Bronchial epithelial cell (primary cell): ENCODE results near the gene CLASP2. TPM values are rescaled to one million over a fixed set of nuclear protein-coding genes. Genes with fewer than 3 reads are reported as not detected.

ENCODE experiments used
- DNase-seq: peaks from one replicate; pipeline ENCODE4 v3.0.0-alpha.2; 2010; ENCODE audit warnings: low read depth
- FAIRE-seq: peaks from 2 replicates; lab custom pipeline; 2011; peaks lifted over from hg19 to GRCh38; lab: Jason Lieb, UNC
- H3K27me3 ChIP-seq: 2 replicates; pipeline ENCODE4 v1.5.1; 2011; ENCODE audit warnings: low read length; ENCODE audit not compliant: control insufficient read depth, insufficient read depth
- H3K36me3 ChIP-seq: 2 replicates; pipeline ENCODE4 v1.5.1; 2011; ENCODE audit warnings: low read length; ENCODE audit not compliant: control insufficient read depth, insufficient read depth
- H3K4me3 ChIP-seq: 2 replicates; pipeline ENCODE4 v1.5.1; 2011; ENCODE audit warnings: mild to moderate bottlenecking, low read depth, low read length, control low read depth
- CTCF ChIP-seq: IDR thresholded peaks from 2 replicates; pipeline ENCODE4 v1.5.1; 2011; ENCODE audit warnings: mild to moderate bottlenecking, moderate library complexity, low read length, control low read depth, inconsistent platforms; ENCODE audit not compliant: insufficient read depth, severe bottlenecking
- total RNA-seq: library from RNA; depleted of rRNA; stranded (reverse); fragments of >200 nt; gene quantifications from 2 replicates; pipeline ENCODE4 v1.2.1, GENCODE V29; 2014

The CLASP2 gene
- total RNA-seq, 1 donor from 2014 or later: 43.4 TPM

GRCh38 chr3:33541918-33542317, 176.1 kb downstream of the CLASP2 start:
- H3K4me3 ChIP-seq: no peak overlapping the region
- FAIRE-seq: no peak
- no peak for DNase-seq
- no peaks in the 10 kb centered on the region for H3K27me3 ChIP-seq
- no peak for TF ChIP-seq CTCF
- no peaks in the 10 kb centered on the region for H3K36me3 ChIP-seq

- Histone ChIP-seq H3K36me3 (no peaks in the 10 kb centered on the region), H3K4me3 (no peak overlapping the region), H3K27me3 (no peaks in the 10 kb centered on the region)
- DNase-seq: no peak
- TF ChIP-seq CTCF: no peak
- no peak for FAIRE-seq
Observed at GRCh38 chr3:33538678-33539339, 179.2 kb downstream of the CLASP2 start.

GRCh38 chr3:33537133-33537532, 180.9 kb downstream of the CLASP2 start:
- TF ChIP-seq CTCF: no peak
- DNase-seq (no peak), FAIRE-seq (no peak)
- Histone ChIP-seq H3K4me3 (no peak overlapping the region), H3K36me3 (no peaks in the 10 kb centered on the region), H3K27me3 (no peaks in the 10 kb centered on the region)

GRCh38 chr3:33526787-33527186, 191.3 kb downstream of the CLASP2 start:
- TF ChIP-seq CTCF: no peak
- Histone ChIP-seq H3K4me3 (no peak overlapping the region), H3K27me3 (no peaks in the 10 kb centered on the region), H3K36me3 (peaks cover 4% of the 10 kb centered on the region)
- DNase-seq (no peak), FAIRE-seq (no peak)

- TF ChIP-seq CTCF: no peak
- FAIRE-seq: no peak
- Histone ChIP-seq H3K36me3 (peaks cover 4% of the 10 kb centered on the region), H3K27me3 (no peaks in the 10 kb centered on the region), H3K4me3 (no peak overlapping the region)
- no peak for DNase-seq
Observed at GRCh38 chr3:33525232-33525631, 192.8 kb downstream of the CLASP2 start.

GRCh38 chr3:33523093-33523667, 194.9 kb downstream of the CLASP2 start:
- no peak for DNase-seq
- H3K4me3 ChIP-seq: no peak overlapping the region
- TF ChIP-seq CTCF: no peak
- no peak for FAIRE-seq
- no peaks in the 10 kb centered on the region for H3K27me3 ChIP-seq
- peaks cover 4% of the 10 kb centered on the region for H3K36me3 ChIP-seq
